ENCODE measurements around the gene P2RY6.
"Not testable (repeated sequence)": the region's sequence is repeated elsewhere in the genome, so short reads cannot be mapped to it uniquely, and the experiment has no call there.

P2RY6 gene

DNA sequence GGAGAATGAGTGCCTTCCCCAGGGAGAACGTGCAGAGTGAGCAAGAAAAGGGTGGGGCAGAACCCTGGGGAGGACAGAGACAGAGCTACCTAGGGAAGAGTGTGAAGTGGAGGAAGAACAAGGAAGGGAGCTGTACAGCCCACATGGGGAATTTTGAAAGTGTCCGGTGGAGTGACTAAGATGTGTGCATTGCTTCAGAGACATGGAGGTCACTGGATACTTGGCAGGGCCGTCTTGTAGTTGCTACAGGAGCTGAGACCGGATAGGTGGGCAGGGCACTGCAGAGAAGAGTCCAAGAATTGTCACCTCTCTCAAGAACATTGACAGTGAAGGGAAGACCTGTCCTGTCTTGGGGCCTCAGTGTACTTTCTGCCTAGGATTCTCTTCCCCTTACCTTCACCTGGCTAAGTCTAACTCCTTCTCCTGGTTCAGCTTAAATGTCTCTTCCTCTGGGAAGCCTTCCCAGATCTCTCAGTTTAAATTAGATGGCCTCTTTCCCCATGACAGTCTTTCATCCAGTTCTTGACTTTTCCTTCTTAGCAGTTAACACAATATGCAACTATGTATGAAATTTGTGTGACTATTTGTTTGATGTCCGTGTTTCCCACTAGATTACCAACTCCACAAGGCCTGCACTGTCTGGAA lies 9.2 kb upstream of the P2RY6 start:
- DNase-seq, result no peak

DNA sequence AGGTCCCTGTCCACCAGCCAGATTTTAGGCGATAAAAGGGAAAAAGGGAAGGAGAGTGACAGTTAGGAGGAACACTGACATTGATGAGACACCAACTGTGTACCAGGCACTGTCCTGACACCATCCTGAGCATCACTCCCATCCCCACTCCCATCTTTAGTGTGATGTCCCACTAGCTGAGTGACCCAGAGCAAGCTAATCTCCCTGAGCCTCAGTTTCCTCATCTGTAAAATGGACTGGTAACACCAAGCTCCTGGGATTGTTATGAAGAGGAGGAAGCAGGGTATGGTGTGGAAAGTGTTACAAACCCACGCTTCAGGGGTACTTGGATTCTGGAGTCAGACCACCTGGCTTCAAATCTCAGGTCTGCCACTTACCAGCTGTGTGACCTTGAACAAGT lies 8.5 kb upstream of the P2RY6 start:
- no peak for DNase-seq

- DNase-seq, result no peak
These were observed 6.8 kb upstream of the P2RY6 start for GRCh38 chr11:73265278-73265810.

- no peak for DNase-seq
These were observed 6.1 kb upstream of the P2RY6 start for GRCh38 chr11:73265853-73266645.

DNA sequence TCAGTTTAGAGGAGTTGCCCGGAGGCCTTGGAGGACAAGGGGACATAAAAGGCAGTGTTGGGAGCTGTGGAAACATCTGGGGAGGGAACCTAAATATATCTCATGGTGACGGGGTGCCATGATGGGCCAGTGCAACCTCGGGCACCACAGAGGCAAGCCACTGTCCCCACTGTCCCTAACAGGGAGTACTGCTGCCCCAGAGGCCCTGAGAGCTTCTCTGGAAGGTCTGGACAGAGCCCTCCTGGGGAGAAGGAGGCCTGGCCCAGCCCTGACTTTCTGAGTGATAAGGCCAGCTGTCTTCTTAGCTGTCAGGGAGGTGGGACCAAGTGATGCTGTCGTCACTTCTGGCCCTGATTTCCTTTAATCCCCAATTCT lies 5.5 kb upstream of the P2RY6 start:
- DNase-seq, result no peak

DNA sequence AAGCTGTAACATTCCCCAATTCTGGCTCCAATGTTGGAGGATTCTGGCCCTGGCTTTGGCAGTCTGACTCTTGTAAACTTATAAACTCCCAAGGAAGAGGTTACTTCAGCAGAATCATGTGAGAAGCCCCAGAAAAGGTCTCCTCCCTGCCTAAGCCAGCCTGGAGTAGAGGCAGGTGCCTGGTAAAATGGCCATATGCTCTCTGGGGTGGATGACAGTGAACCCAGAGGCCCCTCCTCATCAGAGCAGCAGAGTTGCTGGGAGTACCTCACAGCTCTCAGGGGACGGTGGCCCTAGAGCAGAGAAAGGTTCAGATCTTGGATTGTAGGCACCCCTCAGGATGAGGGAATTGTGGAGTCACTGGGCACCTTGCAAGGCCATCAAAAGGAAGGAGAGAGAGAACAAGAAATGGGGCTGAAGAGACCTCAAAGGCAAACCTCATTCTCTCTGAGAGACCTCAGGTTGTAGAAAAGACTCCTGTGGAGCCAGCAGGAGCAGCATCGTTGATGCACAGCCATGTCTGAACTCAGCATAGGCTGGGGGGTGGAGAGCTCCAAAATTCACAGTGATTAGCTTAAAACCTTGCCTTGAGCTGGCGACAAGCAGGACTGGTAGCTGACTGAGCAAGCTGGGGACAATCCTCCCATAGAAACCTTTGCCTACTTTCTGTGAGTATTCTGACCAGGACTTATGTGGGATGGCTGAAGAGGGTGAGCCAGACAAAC lies 4.9 kb upstream of the P2RY6 start:
- DNase-seq, result no peak

DNA sequence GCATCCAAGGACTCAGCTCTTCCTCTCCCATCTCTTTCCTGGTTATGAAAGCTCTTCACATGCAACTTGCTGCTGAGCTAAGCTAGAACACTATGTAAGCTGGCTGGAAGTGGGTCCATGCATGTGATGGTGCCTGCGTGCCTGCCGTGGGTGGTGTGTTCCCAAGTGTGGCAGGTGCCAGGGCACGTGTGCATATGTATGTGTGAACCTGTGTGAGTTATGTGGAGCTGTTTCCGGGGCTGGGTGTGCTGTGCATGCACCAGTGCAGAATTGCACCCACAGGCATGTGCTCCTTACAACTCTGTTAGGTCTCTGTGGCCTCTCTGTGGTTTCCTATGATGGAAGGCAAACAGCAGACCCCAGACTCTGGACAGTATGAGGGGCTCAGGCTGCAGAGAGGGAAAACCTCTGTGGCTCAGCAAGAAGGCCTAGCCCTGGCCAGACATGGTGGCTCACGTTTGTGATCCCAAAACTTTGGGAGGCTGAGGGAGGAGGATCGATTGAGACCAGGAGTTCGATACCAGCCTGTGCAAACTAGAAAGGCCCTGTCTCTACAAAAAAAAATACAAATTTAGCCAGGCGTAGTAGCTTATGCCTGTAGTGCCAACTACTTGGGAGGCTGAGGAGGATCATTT lies 4.1 kb upstream of the P2RY6 start:
- no peak for DNase-seq

- no peak for DNase-seq
These were observed 3.4 kb upstream of the P2RY6 start for GRCh38 chr11:73268671-73269271.

GRCh38 chr11:73269459-73270015 lies 2.6 kb upstream of the P2RY6 start:
- DNase-seq, result no peak

DNA sequence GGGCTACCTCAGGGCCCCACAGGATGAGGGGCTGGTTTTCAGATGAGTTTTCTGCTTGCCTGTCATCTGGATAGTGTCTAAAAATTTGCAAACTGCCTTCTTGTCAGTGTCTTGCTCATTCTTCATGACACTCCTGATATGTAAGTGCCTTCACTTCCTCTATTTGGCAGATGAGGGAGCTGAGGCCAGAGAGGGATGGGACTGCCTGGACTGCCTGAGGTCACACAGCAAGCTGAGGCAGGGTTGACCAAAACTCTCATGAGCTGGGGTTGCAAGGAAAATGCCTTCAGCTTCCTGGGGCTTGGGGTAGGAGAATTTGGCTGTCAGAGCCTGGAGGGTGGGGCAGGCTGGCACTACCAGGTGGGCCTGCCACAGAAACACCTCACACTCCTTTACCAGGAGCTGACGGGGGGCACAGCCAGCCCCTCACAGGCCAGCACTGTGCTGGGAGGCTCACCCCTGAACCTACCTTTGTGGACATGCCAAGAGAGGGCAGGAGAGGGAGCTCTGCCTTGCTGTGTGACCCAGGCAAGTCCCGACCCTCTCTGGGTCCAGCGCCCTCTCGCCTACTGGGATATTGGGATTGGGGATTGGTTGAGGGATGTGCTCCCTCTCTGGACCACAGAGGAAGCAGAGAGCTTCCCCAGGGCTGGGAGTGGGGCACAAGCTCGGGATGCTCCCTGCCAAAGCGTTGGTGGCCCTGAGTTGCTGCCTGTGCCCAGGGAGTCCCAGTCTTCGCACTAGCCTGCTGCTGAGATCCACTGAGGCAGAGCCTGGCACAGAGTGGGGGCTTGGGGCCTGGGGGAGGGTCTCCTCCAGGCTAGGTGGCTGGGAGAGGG lies 1.9 kb upstream of the P2RY6 start:
- no peak for DNase-seq

DNA sequence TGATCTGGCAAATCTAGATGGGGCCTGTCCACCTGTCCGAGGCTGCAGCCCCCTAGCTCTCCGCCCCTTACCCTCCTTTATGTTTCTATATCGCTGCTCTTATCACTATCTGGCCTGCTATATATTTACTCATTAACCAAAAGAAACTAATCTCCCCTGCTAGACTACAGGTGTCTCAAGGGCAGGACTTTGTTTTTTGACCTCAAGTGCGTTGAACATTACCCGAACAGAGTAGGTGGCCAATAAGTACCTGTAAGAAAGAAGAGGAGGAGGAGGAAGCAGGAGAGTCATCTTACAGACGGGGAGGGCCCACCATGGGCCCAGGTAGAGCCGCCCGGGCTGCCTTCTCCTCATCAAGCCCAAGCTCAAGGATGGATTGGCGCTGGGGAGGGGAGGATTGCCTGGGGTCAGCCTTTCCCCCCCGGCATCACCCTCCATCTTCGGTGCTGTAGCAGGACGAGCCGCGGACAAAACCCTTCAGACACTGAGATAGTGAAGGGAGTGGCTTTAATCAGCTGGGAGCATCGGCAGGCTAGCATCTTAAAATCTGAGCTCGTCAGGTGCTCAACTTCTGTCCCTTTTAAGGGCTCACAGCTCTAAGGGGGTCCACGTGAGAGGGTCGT lies 1.2 kb upstream of the P2RY6 start:
- no peak for DNase-seq

DNA sequence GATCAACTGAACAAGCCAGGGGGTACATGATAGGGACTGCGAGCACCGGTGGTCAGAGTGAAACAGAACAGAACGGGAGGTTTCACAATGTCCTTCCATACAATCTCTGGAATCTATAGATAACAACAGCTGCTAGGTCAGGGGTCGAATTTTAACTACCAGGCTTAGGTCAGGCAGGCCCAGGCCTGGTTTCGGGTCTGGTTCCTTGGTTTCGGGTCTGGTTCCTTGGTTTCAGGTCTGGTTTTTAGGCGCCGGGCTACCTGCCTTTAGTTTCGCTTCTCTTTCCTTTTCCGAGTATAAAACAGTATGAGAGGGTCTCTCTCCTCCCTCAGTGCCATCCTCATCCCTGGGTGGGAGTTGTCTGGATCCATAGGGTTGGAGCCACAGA lies 666 bp upstream of the P2RY6 start:
- DNase-seq, result not testable (repeated sequence)

GRCh38 chr11:73272680-73273038 lies 521 bp downstream of the P2RY6 start:
- DNase-seq, result no peak

DNA sequence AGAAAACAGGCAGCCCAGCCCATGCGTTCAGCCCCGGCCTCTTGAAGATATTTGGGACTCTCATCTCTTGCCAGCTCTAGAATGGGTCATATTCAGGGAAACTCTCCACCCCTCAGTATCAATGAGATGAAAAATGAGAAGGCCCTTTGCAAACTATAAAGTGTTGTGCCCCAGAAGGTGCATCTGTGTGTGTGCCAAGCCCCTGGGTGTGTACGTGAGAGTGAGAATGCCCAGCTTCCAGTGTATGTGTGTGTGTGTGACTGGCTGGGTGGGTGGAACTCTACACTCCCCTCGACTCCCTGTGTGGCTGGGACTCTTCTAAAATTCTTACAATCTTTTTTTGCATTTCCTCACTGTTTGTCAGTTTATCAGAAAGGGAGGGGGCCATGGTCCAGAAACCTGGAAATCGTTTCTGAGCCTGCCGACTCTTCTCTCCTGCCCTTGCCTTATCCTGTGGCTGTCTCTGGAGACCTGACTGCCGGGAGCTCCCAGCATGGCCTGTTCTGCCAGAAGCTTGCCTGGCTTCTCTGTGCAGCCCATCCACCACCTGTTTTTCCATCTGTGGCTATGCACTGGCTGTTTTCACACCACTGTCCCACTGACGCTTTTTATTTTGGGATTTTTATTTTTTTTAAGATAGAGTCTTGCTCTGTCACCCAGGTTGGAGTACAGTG lies 1.2 kb downstream of the P2RY6 start:
- no peak for DNase-seq

GRCh38 chr11:73274191-73274590 lies 2.1 kb downstream of the P2RY6 start:
- DNase-seq, result not testable (repeated sequence)

- DNase-seq, result peak in 4 of 14 donors; percentile 18 to 22 (median 20)
These were observed 2.7 kb downstream of the P2RY6 start for GRCh38 chr11:73274722-73275380.

- DNase-seq, result no peak
These were observed 3.2 kb downstream of the P2RY6 start for GRCh38 chr11:73275381-73275750.

DNA sequence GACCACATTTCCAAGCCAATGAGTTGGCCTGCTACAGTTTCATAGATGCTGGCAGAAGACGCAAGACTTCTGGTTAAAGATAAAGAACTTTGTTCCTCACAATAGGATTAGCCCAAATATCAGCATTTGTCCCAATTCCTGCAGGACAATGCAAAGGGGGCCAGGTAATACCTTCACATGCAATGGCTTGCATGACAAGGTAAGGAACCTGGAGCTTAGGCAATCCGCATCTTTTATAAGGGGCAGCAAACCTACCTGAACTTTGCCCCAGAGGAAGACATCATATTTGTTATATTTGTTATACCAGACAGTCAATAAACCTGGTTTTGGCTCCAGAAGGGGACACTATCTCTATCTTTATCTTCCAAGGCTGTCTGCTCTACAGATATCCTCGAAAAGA lies 5.3 kb downstream of the P2RY6 start:
- DNase-seq, result no peak

- DNase-seq, result peak in 3 of 14 donors; percentile 7 to 33 (median 20)
These were observed 8.5 kb downstream of the P2RY6 start for GRCh38 chr11:73280626-73281025.

Data from C1 segment of cervical spinal cord (tissue), 14 donors.